HG03097 (cell line): ENCODE measurements around the gene COA1.
"Not testable (repeated sequence)": the region's sequence is repeated elsewhere in the genome, so short reads cannot be mapped to it uniquely, and the experiment has no call there.

Experiments
- ATAC-seq: cut with Tn5 transposase; IDR thresholded peaks from one replicate; pipeline ENCODE4 v1.9.1; 2021; ENCODE audit not compliant: unreplicated experiment, low FRiP score

Gene COA1

DNA sequence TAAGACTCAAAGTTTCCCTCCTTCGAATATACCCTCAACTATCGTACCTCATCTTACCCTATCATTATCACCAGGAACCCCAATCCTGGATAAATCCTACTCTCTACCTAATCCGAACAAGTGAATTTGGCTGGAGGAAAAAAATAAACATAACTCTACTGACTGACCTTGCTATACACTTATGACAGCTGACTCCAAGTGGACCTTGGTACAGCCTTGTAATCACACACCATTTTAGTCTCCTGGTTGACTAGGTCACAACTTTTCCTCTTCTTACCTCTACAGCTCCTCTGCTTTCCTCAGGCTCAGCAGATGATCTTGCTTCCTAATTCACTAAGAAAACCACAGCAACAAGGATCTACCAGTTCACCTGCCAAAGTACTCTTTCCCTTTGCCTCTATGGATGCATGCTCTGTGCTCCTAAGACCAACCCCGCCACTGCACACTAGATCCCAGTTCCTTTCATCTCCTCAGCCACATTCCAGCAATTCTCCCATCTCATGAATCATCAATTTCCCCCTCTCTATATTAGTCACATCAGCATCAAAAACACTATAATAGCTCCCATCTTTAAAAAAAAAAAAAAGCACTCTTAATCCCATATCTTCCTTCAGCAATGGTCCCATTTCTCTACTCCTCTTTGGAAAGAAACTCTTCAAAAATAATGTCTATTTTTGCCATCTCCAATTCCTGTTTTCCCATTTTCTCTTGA lies 35.5 kb downstream of the COA1 start:
- no peak for ATAC-seq

DNA sequence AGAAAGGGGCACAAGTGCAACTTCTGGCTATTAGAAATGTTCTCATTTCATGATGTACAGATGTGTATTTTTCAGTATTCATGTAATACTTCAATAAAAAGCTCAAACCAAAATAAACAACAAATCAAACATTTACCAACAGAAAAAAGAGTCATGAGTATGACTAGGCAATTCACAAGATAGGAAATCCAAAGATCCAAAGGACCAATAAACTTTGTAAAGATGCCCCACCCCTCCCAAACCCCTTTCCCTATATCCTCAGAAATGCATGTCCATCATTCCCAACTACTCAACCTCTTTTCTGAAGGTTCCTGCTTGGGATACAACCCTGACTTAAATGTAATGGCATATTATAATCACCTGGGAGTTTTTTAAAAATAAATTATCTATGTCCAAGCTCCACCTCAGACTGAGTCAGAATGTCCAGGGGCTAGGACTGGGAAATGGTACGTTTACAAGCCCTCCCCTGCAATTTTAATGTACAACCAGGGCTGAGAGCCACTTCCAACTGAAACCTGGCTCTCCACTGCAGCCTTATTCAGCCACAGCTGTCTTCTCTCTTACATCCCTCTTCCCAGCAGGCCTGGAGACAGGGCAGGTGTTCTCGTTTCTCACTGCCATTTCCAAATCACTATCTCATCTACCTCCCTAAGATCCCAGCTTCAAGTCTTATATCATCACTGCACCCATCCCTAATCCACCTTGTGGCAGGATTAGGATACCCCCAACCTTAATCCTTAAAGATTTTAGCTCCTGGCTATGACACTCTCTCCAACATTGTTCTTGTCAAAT lies 36.5 kb downstream of the COA1 start:
- ATAC-seq = no peak

DNA sequence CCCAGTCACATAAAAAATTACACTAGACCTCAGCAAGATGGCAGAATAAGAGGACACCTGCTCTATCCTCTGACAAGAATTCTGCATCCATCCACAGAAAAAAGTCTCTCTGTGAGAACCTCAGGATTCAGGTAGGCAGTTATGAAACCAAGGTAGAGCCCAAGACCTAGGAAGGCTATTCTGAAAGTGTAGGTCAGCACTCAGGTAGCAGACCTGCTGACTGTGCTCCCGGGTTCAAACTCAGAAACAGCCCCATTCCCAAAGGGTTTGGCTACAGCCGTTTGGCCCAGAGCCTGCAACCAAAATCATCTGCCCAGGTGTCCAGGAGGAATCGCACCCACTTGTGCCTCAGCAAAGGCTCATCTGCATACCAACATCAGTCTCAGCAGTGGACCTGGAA lies 37.7 kb downstream of the COA1 start:
- ATAC-seq = no peak

DNA sequence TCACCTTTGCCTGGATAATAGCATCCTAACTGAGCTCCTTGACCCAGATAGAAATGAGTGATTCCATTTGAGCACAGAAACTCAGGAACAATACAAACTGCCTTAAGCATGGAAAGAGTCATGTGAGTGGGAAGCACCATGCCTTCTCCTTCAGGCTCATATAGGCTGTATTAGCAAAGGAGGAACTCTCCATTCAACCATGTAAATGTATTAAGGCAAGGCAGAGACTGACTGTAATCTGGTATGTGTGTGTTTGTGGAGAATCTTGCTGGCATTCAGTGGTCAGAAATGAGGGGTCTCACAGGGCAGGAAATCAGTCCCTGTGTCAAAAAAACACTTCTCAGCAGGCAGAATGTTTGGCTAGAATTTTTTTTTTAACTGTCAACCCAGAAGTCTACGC lies 40.2 kb downstream of the COA1 start:
- ATAC-seq = no peak

DNA sequence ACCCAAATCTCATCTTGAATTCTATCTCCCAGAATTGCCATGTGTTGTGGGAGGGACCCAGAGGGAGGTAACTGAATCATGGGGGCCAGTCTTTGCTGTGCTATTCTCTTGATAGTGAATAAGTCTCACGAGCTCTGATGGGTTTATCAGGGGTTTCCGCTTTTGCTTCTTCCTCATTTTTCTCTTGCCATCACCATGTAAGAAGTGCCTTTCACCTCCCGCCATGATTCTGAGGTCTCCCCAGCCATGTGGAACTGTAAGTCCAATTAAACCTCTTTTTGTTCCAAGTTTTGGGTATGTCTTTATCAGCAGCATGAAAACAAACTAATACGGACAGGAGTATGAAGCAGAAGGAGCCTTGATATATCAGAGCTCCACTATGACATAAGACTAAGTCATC lies 41.5 kb downstream of the COA1 start:
- not testable (repeated sequence) for ATAC-seq

DNA sequence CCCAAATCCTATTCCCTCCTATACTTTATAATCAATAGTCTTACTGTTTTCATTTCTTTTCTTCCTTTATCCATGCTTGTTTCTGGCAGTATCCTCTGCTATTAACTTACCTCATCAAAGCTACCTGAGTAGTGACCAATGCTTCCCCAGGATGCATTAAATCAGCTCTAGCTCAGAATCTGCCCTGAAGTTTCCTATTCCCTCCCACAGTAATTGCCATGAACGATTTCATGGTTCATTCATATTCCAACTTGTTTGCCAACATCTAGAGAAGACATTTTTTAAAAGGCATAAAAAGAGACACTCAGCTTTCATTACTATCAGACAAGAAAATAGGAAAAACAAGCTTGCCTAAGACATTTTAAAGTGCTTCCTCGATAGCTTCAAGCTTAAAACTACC lies 42.3 kb downstream of the COA1 start:
- ATAC-seq = no peak

DNA sequence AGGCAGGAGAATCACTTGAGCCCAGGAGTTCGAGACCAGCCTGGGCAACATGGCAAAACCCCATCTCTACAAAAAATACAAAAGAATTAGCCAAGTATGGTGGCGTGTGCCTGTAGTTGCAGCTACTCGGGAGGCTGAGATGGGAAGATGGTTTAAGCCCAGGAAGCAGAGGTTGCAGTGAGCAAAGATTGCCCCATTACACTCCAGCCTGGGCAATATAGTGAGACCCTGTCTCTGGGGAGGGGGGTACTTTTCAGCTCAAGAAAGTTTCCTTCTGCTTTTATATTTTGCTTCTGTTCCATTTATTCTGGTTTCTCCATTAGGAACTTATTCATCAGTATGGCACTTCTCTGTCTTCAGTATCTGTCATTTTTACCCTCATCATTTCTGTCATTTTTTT lies 48.6 kb downstream of the COA1 start:
- no peak for ATAC-seq

DNA sequence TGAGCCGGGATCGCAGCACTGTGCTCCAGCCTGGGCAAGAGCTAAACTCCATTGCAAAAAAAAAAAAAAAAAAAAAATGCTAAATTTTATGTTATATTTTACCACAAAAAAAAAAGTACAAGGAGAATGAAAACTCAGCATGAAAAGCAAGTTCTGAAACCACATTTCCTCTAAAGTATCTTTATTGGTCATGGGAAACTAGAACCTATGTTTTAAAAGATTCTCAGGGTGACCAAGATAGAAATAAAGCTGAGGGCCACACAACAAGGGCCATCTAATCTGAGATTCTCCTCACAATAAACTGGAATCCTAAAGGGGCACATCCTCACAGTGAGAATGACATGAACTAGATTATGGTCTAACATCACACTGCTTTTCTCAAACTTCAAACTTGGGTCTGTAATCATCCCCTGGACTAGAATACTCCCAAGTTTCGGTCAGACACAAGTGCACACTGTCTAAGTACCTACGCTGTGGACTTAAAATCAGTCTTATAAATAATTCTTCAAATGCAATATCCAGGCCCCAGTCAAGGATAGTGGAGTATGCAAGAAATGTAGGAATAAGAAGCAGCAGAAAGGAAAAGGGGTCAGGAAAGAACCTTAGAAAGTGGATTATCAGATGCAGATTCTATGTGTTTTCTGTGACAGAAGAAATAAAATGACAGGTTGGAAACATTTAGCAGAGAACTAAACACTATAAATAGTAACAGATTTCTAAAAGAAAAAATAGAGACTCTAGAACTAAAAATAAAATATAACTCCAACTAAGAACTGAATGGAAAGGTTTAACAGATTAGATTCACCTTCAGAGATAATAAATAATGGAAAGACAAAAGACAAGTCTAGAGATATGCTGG lies 49.9 kb downstream of the COA1 start:
- no peak for ATAC-seq

DNA sequence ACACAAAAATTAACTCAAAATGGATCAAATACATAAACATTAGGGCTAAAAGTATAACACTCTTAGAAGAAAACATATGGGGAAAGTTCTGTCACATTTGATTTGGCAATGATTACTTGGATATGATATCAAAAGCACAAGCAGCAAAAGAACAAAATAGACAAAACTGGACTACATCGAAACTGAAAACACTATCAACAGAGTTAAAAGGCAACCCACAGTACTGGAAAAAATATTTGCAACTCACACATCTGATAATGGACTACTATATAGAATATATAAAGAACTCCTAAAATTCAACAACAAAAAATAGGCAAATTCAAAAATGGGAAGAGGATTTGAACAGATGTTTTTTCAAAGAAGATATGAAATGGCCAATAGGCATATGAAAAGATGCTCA lies 51.0 kb downstream of the COA1 start:
- no peak for ATAC-seq

DNA sequence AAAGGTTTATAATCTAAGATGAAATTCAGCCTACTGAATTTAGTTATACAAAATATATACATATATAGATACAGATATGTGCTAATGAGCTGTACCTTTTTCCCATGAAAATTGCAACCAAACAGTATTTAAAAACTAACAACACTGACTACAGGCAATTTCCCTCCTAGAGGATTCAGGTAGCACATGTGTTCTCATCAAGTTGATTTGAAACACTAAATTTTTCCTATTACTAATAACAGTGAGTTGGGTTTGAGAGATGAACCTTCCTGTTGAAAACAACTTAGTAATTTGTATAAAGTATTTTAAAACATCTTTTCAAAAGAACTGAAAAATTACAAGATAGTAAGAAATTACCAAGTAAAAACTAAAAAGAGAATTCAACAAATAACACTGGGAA lies 51.5 kb downstream of the COA1 start:
- ATAC-seq = no peak

DNA sequence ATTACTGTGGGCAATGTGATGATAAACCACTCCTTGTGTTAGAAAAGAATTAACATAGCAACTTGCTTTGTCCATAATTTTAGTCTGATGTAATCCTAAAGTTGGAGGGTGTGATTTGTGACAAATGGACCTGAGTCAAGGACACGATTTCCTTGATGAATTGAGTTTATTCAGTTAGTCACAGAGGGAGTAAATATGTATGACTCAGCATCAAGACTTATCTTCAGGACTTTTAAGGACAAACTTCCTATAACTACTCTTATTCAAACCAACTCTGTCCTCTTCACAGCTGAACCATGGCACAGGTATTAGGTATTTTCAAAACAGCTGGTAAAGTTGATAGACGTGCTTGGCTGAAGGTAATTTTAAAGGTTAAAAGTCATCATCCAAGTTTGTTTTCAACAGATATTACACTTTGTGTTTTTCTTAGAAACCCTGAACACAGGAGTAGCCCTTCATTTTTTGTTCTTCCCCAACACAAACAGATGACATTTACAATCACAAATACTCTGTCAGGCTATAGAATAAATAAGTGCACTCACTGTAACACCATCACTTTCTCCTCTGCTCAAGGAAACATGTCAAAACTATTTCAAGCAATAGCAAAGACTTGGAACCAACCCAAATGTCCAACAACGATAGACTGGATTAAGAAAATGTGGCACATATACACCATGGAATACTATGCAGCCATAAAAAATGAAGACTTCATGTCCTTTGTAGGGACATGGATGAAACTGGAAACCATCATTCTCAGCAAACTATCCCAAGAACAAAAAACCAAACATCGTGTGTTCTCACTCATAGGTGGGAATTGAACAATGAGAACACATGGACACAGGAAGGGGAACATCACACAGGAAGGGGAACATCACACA lies 54.5 kb downstream of the COA1 start:
- ATAC-seq = no peak

DNA sequence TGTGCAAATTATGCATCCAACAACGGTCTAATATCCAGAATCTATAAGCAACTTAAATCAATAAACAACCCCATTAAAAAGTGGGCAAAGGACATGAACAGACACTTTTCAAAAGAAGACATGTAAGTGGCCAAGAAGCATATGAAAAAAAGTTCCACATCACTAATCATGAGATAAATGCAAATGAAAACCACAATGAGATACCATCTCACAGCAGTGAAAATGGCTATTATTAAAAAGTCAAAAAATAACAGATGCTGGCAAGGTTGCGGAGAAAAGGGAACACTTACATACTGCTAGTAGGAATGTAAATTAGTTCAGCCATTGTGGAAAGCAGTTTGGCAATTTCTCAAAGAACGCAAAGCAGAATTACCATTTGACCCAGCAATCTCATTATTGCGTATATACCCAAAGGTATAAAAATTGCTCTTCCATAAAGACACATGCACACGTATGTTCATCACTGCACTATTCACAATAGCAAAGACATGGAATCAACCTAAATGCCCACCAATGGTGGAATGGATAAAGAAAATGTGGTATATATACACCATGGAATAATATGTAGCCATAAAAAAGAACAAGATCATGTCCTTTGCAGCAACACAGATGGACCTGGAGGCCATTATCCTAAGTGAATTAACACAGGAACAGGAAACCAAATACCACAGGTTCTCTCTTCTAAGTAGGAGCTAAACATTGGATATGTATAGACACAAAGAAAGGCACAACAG lies 55.9 kb downstream of the COA1 start:
- ATAC-seq = not testable (repeated sequence)

DNA sequence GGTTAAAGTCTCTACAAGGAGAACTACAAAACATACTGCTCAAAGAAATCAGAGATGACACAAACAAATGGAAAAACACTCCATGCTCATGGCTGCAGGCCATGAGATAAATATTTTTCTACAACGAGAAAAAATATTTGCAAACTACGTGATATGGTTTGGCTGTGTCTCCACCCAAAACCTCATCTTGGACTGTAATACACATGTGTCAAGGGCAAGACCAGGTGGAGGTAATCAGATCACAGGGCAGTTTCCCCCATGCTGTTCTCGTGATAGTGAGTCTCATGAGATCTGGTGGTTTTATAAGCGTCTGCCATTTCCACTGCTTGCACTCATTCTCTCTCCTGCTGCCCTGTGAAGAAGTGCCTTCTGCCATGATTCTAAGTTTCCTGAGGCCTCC lies 57.8 kb downstream of the COA1 start:
- ATAC-seq = no peak

DNA sequence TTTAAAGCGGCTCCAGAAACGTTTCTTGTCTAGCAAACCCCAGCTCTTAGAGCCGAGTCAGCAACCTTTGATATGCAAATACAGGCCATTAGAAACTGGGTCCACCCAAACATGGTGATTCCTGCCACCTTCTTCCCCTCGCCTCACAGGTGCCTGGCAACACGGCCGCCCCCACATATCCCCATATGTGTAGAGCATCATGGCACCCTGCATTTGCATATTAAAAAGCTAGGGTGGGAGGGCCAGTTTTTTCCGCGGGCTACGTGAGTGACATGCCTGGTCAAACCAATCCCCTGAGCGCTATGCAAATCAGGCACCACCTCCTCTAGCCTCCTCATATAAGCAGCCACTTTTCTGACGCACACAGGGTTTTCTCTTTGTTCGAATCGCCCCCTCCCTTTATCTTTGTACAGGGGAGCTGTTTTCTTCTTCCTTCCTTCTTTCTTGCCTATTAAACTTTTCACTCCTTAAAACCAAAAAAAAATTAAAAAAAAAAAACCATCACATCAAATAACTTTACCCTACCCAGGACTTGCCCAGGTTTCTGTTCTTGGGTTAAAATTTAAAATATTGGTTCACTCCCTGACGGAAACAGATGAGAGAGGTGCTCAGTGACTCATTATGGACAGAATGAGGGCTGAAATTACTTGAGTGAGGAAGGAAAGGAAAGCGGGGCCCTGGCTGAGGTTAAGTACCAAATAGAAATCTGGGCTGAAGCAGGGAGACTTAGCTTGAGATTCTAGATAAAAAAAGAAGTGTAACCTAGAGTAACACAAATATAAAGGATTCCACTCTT lies 59.8 kb downstream of the COA1 start:
- ATAC-seq = no peak

DNA sequence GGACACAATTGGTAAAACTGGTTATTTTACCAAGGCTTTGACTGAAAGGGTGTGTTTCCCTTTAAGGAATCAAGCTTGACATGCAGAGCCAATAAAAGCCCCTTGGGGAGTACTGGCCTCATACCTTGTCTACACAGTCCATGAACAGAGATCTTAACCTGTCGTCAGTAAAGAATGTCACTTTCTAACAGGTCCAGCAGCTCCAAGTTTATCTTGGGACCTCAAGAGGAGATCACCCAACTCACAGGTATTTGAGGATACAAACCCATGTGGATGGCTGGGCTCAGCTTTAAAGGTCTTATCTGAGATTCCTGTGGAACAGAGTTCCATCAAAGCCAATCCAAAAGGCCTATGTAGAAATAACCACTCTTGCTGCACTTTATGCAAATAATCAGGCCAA lies 61.3 kb downstream of the COA1 start:
- ATAC-seq = no peak

DNA sequence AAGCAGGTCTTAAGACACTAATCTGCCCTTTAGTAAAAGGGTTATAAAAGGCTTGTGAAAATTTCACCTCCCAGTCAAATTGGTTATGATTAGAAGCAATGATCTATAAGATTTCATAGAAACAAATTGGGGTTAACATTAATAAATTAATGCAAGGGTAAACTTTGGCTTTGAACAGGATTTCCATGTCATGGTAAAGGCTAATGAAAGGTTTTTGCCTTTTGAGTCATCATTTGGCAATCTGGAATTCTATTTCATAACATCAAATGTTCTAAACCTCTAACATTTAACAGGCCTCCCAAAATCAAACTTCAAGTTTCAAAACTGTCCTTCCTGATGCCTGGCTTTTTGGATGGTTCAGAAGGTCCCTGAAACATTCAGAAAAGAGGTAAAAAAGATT lies 62.4 kb downstream of the COA1 start:
- ATAC-seq = no peak

DNA sequence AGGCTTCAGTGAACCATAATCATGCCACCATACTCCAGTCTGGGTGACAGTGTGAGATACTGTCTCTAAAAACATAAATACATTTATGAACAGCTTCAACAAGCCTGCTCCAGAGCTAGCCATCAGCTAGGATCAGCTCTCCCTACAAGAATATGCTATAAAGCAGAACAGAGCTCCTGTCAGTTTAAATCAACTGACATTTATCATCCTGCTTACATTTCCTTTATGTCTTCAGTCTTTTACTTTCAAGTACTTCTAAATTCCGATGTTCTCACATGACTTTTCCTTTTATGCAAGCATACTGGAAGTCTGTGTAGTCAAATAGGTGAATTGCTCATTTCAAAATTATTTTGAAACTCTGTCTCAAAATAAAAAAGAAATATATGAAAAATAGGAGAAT lies 64.6 kb downstream of the COA1 start:
- ATAC-seq = no peak

DNA sequence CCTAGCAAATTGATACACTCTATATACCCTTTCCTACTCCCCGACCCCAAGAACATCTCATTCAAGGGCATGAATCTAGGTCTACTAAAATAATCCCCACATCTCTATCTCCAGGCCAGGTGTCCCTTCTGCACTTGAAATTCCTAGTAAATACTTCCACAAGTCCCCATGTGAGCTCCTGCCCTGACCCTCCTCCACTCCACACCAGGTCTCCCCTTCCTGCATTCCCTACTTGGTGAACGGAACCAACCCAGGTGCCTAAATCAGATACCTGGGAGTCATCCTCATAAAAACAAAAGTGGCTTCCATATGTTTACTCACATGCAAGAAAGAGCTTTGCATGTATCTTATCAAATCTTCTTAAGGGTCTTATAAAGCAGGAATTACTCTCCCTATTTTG lies 69.2 kb downstream of the COA1 start:
- no peak for ATAC-seq

DNA sequence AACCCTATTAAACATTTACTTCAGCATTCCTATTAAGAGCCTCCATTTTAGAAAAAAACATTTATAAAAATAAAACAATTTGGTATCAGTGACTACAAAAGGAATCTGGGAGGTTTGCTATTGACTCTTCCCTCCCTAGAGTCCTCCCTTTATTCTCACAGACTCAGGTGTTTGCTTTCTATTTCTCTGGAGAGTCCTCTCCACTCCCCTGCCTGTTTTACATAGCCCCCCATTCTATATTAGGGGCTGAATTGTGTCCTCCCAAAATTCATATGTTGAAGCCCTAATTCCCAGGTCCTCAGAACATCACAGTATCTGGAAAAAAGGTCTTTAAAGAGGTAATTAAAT lies 69.8 kb downstream of the COA1 start:
- ATAC-seq = no peak
